ENCODE measurements around the gene GALNT14. TPM values are rescaled to one million over a fixed set of nuclear protein-coding genes. Genes with fewer than 3 reads are reported as not detected.

Gene GALNT14
- total RNA-seq, 1 donor from 2014 or later, result 2.1 TPM

GRCh38 chr2:31107591-31108300 is 30.5 kb downstream of the GALNT14 start:
- no peak for DNase-seq (ENCODE audit: low read depth)
- TF ChIP-seq EZH2 (IDR thresholded peaks at IDR 0.05; ENCODE audit: insufficient read depth, low read length), result no peak
- no peak for TF ChIP-seq CTCF (IDR thresholded peaks at IDR 0.05; ENCODE audit: insufficient read depth, low read depth, low read length)
- peaks cover 3% of the 10 kb centered on the region for H3K27me3 Mint-ChIP-seq (ENCODE audit: low read depth, unreplicated experiment)

DNA sequence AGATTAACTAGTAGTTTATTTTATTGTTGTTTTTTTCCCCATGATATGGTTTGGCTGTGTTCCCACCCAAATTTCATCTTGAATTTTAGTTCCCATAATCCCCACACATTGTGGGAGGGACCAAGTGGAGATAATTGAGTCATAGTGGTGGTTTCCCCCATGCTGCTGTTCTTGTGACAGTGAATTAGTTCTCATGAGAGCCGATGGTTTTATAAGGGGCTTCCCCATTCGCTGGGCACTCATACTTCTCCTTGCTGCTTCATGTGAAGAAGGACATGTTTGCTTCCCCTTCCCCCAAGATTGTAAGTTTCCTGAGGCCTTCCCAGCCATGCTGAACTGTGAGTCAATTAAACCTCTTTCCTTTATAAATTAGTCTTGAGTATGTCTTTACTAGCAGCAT is 36.5 kb downstream of the GALNT14 start:
- no peak for FAIRE-seq

More at GRCh38 chr2:31107591-31108300, 30.5 kb downstream of the GALNT14 start:
- Mint-ChIP-seq H3K4me1 (ENCODE audit: low read depth, unreplicated experiment) (peaks cover 15% of the 10 kb centered on the region), H3K27ac (ENCODE audit: unreplicated experiment) (no peak overlapping the region), H3K9me3 (ENCODE audit: unreplicated experiment) (no peaks in the 10 kb centered on the region), H3K36me3 (ENCODE audit: low read depth, unreplicated experiment) (no peaks in the 10 kb centered on the region), H3K4me3 (ENCODE audit: unreplicated experiment) (no peak overlapping the region)
- H3K27ac ChIP-seq (ENCODE audit: low read depth, low read length), result no peak overlapping the region
- H3K27me3 ChIP-seq (ENCODE audit: insufficient read depth, low read length), result no peaks in the 10 kb centered on the region
- H3K9me3 ChIP-seq (ENCODE audit: insufficient read depth, low read depth, low read length), result no peaks in the 10 kb centered on the region
- FAIRE-seq, result no peak
- no peak overlapping the region for H2AFZ ChIP-seq (ENCODE audit: low read depth, low read length)
- no peaks in the 10 kb centered on the region for H3K36me3 ChIP-seq (ENCODE audit: insufficient read depth, low read length)
- no peaks in the 10 kb centered on the region for H3K4me1 ChIP-seq (ENCODE audit: insufficient read depth, low read length)
- H3K9ac ChIP-seq (ENCODE audit: low read length), result no peak overlapping the region
- H3K4me2 ChIP-seq (ENCODE audit: low read length), result no peak overlapping the region
- no peak overlapping the region for H3K4me3 ChIP-seq (ENCODE audit: insufficient read depth, low read depth, low read length)
- H3K79me2 ChIP-seq (ENCODE audit: insufficient read depth, low read length), result no peaks in the 10 kb centered on the region
- no peaks in the 10 kb centered on the region for H4K20me1 ChIP-seq (ENCODE audit: insufficient read depth, low read length)

More for the DNA sequence above, 36.5 kb downstream of the GALNT14 start:
- H3K9ac ChIP-seq (ENCODE audit: low read length), result no peak overlapping the region
- Mint-ChIP-seq H3K36me3 (ENCODE audit: low read depth, unreplicated experiment) (no peaks in the 10 kb centered on the region), H3K4me1 (ENCODE audit: low read depth, unreplicated experiment) (no peaks in the 10 kb centered on the region), H3K9me3 (ENCODE audit: unreplicated experiment) (no peaks in the 10 kb centered on the region), H3K27me3 (ENCODE audit: low read depth, unreplicated experiment) (peaks cover 5% of the 10 kb centered on the region), H3K4me3 (ENCODE audit: unreplicated experiment) (no peak overlapping the region), H3K27ac (ENCODE audit: unreplicated experiment) (no peak overlapping the region)
- H2AFZ ChIP-seq (ENCODE audit: low read depth, low read length), result no peak overlapping the region
- no peaks in the 10 kb centered on the region for H3K36me3 ChIP-seq (ENCODE audit: insufficient read depth, low read length)
- no peak for DNase-seq (ENCODE audit: low read depth)
- no peak for TF ChIP-seq CTCF (IDR thresholded peaks at IDR 0.05; ENCODE audit: insufficient read depth, low read depth, low read length)
- TF ChIP-seq EZH2 (IDR thresholded peaks at IDR 0.05; ENCODE audit: insufficient read depth, low read length), result no peak
- H3K4me3 ChIP-seq (ENCODE audit: insufficient read depth, low read depth, low read length), result no peak overlapping the region
- H3K79me2 ChIP-seq (ENCODE audit: insufficient read depth, low read length), result no peaks in the 10 kb centered on the region
- H3K9me3 ChIP-seq (ENCODE audit: insufficient read depth, low read depth, low read length), result no peaks in the 10 kb centered on the region
- no peaks in the 10 kb centered on the region for H3K4me1 ChIP-seq (ENCODE audit: insufficient read depth, low read length)
- H4K20me1 ChIP-seq (ENCODE audit: insufficient read depth, low read length), result no peaks in the 10 kb centered on the region
- no peaks in the 10 kb centered on the region for H3K27me3 ChIP-seq (ENCODE audit: insufficient read depth, low read length)
- H3K4me2 ChIP-seq (ENCODE audit: low read length), result no peak overlapping the region
- H3K27ac ChIP-seq (ENCODE audit: low read depth, low read length), result no peak overlapping the region
